A673 (cell line): ENCODE results near the gene POMP. TPM values are rescaled to one million over a fixed set of nuclear protein-coding genes. Genes with fewer than 3 reads are reported as not detected.

ENCODE experiments used
- BruUV-seq: library from RNA; stranded (reverse); fragments of 400-500 nt; replicated peaks from 2 replicates; lab custom pipeline; 2021; lab: Mats Ljungman, UMichigan
- CTCF ChIA-PET: fragments of 300-600 bp; sonication (Branson Sonifier 250); formaldehyde crosslinking; loops from one replicate; lab custom pipeline; 2022; ENCODE audit warnings: antibody characterized with exemption; lab: Charles Lee
- POLR2A ChIA-PET: fragments of 300-600 bp; sonication (Branson Sonifier 250); formaldehyde crosslinking; loops from one replicate; lab custom pipeline; 2022; ENCODE audit warnings: antibody characterized with exemption; ENCODE audit not compliant: low non-redundant PET; lab: Charles Lee
- DNase-seq: peaks from one replicate; pipeline ENCODE4 v3.0.0-alpha.2; 2015; ENCODE audit warnings: low spot score
- H3K27ac ChIP-seq: fragments of 200-600 bp; sonication (generic); 2 replicates; pipeline ENCODE4 v1.5.1; 2016; ENCODE audit warnings: mixed run types, low read depth, mild to moderate bottlenecking, mixed read lengths, antibody characterized with exemption, low read length; ENCODE audit not compliant: poor library complexity, severe bottlenecking
- H3K27me3 ChIP-seq: fragments of 200-600 bp; sonication (generic); replicated peaks from 2 replicates; pipeline ENCODE4 v1.6.1; 2017; ENCODE audit warnings: mixed run types, low read depth, mild to moderate bottlenecking, mixed read lengths, antibody characterized with exemption, low read length; ENCODE audit not compliant: insufficient read depth, poor library complexity
- H3K36me3 ChIP-seq: fragments of 200-600 bp; sonication (generic); 2 replicates; pipeline ENCODE4 v1.6.1; 2016; ENCODE audit warnings: mixed run types, mild to moderate bottlenecking, mixed read lengths, antibody characterized with exemption, low read length; ENCODE audit not compliant: insufficient read depth, poor library complexity, severe bottlenecking
- H3K4me1 ChIP-seq: fragments of 200-600 bp; sonication (generic); 2 replicates; pipeline ENCODE4 v1.6.1; 2017; ENCODE audit warnings: mixed run types, mild to moderate bottlenecking, mixed read lengths, antibody characterized with exemption, low read length; ENCODE audit not compliant: insufficient read depth, poor library complexity, severe bottlenecking
- H3K4me3 ChIP-seq: fragments of 200-600 bp; sonication (generic); 2 replicates; pipeline ENCODE4 v1.5.1; 2016; ENCODE audit warnings: low read depth, mixed run types, mild to moderate bottlenecking, mixed read lengths, low read length; ENCODE audit not compliant: poor library complexity, severe bottlenecking
- H3K9me3 ChIP-seq: fragments of 200-600 bp; sonication (generic); 2 replicates; pipeline ENCODE4 v1.6.1; 2016; ENCODE audit warnings: mixed run types, low read depth, mild to moderate bottlenecking, mixed read lengths, antibody characterized with exemption, low read length; ENCODE audit not compliant: poor library complexity, severe bottlenecking
- EZH2 ChIP-seq: fragments of 200-600 bp; sonication (generic); IDR thresholded peaks from 2 replicates; pipeline ENCODE4 v1.6.1; 2017; ENCODE audit warnings: borderline replicate concordance, low read depth, mild to moderate bottlenecking, mixed read lengths, antibody characterized with exemption, low read length; ENCODE audit not compliant: poor library complexity, severe bottlenecking
- intact Hi-C: fragments of 100-400 bp; cut with micrococcal nuclease; formaldehyde crosslinking; loops from one replicate; pipeline ENCODE4 v1.10.0; 2022; ENCODE audit not compliant: unreplicated experiment
- total RNA-seq: library from RNA; stranded (reverse); gene quantifications from 2 replicates; pipeline ENCODE4 v1.2.3, GENCODE V29; 2021
- TF ChIP-seq, protein P1 (sequence below): fragments of 300-800, 200-600 bp; sonication (generic); conservative IDR thresholded peaks from 2 replicates; pipeline ENCODE4 v1.5.1; 2017; ENCODE audit warnings: low read depth, mild to moderate bottlenecking, antibody characterized with exemption, low read length, moderate library complexity, mixed read lengths

The POMP gene
- total RNA-seq, 1 experiment from 2014 or later: 185 TPM

GRCh38 chr13:28630869-28631268, 28.1 kb upstream of the POMP start:
- Histone ChIP-seq H3K4me3 (no peak overlapping the region), H3K36me3 (no peaks in the 10 kb centered on the region), H3K27ac (no peak overlapping the region), H3K4me1 (peaks cover 16% of the 10 kb centered on the region), H3K27me3 (peaks cover 3% of the 10 kb centered on the region), H3K9me3 (no peaks in the 10 kb centered on the region)
- DNase-seq: no peak
- CTCF ChIA-PET: no interaction called here
- intact Hi-C loops: no loop called here
- TF ChIP-seq, protein P1, sequence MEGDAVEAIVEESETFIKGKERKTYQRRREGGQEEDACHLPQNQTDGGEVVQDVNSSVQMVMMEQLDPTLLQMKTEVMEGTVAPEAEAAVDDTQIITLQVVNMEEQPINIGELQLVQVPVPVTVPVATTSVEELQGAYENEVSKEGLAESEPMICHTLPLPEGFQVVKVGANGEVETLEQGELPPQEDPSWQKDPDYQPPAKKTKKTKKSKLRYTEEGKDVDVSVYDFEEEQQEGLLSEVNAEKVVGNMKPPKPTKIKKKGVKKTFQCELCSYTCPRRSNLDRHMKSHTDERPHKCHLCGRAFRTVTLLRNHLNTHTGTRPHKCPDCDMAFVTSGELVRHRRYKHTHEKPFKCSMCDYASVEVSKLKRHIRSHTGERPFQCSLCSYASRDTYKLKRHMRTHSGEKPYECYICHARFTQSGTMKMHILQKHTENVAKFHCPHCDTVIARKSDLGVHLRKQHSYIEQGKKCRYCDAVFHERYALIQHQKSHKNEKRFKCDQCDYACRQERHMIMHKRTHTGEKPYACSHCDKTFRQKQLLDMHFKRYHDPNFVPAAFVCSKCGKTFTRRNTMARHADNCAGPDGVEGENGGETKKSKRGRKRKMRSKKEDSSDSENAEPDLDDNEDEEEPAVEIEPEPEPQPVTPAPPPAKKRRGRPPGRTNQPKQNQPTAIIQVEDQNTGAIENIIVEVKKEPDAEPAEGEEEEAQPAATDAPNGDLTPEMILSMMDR: no peak
- no peak for TF ChIP-seq EZH2
- POLR2A ChIA-PET: no interaction called here
- BruUV-seq: no TSS peak

DNA sequence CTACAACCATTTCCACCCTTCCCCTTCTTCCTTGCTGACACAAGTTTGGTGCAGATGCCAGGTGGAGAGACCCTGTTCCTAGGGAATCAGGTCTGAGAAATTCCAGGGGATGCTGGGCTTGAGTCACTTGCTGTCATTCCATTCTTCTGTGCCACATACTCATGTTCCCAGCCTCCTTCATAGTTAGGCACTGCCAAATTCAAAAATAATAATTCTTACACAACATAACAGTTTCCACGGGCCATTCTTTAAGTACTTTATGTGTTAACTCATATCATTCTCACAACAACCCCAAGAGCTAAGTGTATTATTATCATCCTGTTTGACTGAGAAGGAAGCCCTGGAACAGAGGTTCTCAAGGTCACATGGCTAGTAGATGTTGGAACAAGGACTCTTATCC, 27.1 kb upstream of the POMP start:
- Histone ChIP-seq H3K36me3 (no peaks in the 10 kb centered on the region), H3K27me3 (peaks cover 3% of the 10 kb centered on the region), H3K4me3 (no peak overlapping the region), H3K27ac (no peak overlapping the region), H3K9me3 (no peaks in the 10 kb centered on the region), H3K4me1 (peaks cover 7% of the 10 kb centered on the region)
- DNase-seq: no peak
- POLR2A ChIA-PET: no interaction called here
- BruUV-seq: no TSS peak
- CTCF ChIA-PET: no interaction called here
- TF ChIP-seq, protein P1: no peak
- no peak for TF ChIP-seq EZH2
- intact Hi-C loops: no loop called here

- Histone ChIP-seq H3K4me1 (peaks cover 15% of the 10 kb centered on the region), H3K27ac (no peak overlapping the region), H3K36me3 (no peaks in the 10 kb centered on the region), H3K27me3 (no peaks in the 10 kb centered on the region), H3K4me3 (no peak overlapping the region), H3K9me3 (no peaks in the 10 kb centered on the region)
- TF ChIP-seq EZH2: no peak
- TF ChIP-seq, protein P1: no peak
- intact Hi-C loops: loop anchor here (1.0 to 5.0 kb wide), 4 partner anchors 84 to 499 kb away; partner anchors contain the start of gene PAN3
- DNase-seq: no peak
- CTCF ChIA-PET: interaction anchor here (0.8 kb wide), 1 partner anchor 12 kb away, joined by 3 read pairs; no protein-coding TSS in a partner anchor
- no TSS peak for BruUV-seq
- POLR2A ChIA-PET: interaction anchor here (0.8 kb wide), 1 partner anchor 25 kb away, joined by 4 read pairs; no protein-coding TSS in a partner anchor
These were observed 22.9 kb upstream of the POMP start for GRCh38 chr13:28636069-28636468.
